Measurements from ENCODE around the gene AUTS2.

AUTS2 gene

GRCh38 chr7:69772718-69773436 is 174.6 kb downstream of the AUTS2 start:
- H3K4me3 ChIP-seq (ENCODE audit: low read depth, low read length) = no peak overlapping the region
- TF ChIP-seq CTCF (IDR thresholded peaks at IDR 0.05; ENCODE audit: low read depth, low read length, missing control alignments) = no peak
- no peak for DNase-seq (ENCODE audit: low read depth)
- in situ Hi-C loops (cut with HindIII; ENCODE audit: low sequenced_read_pairs) = no loop called here

GRCh38 chr7:69773535-69774225 is 175.4 kb downstream of the AUTS2 start:
- DNase-seq (ENCODE audit: low read depth) = no peak
- no peak for TF ChIP-seq CTCF (IDR thresholded peaks at IDR 0.05; ENCODE audit: low read depth, low read length, missing control alignments)

GRCh38 chr7:69775231-69775771 is 177.0 kb downstream of the AUTS2 start:
- in situ Hi-C loops (cut with HindIII; ENCODE audit: low sequenced_read_pairs) = no loop called here
- no peak for DNase-seq (ENCODE audit: low read depth)
- no peak overlapping the region for H3K4me3 ChIP-seq (ENCODE audit: low read depth, low read length)
- TF ChIP-seq CTCF (IDR thresholded peaks at IDR 0.05; ENCODE audit: low read depth, low read length, missing control alignments) = no peak

More at GRCh38 chr7:69773535-69774225, 175.4 kb downstream of the AUTS2 start:
- H3K4me3 ChIP-seq (ENCODE audit: low read depth, low read length) = no peak overlapping the region
- in situ Hi-C loops (cut with HindIII; ENCODE audit: low sequenced_read_pairs) = no loop called here

- no peak overlapping the region for H3K4me3 ChIP-seq (ENCODE audit: low read depth, low read length)
- TF ChIP-seq CTCF (IDR thresholded peaks at IDR 0.05; ENCODE audit: low read depth, low read length, missing control alignments) = no peak
- DNase-seq (ENCODE audit: low read depth) = peak; percentile 71
- in situ Hi-C loops (cut with HindIII; ENCODE audit: low sequenced_read_pairs) = no loop called here
Measured at GRCh38 chr7:69776611-69777010, 178.3 kb downstream of the AUTS2 start.

GRCh38 chr7:69778138-69778537 is 179.9 kb downstream of the AUTS2 start:
- no peak overlapping the region for H3K4me3 ChIP-seq (ENCODE audit: low read depth, low read length)
- DNase-seq (ENCODE audit: low read depth) = no peak
- no peak for TF ChIP-seq CTCF (IDR thresholded peaks at IDR 0.05; ENCODE audit: low read depth, low read length, missing control alignments)
- in situ Hi-C loops (cut with HindIII; ENCODE audit: low sequenced_read_pairs) = no loop called here

- in situ Hi-C loops (cut with HindIII; ENCODE audit: low sequenced_read_pairs) = no loop called here
- DNase-seq (ENCODE audit: low read depth) = peak; percentile 12
- no peak for TF ChIP-seq CTCF (IDR thresholded peaks at IDR 0.05; ENCODE audit: low read depth, low read length, missing control alignments)
- no peak overlapping the region for H3K4me3 ChIP-seq (ENCODE audit: low read depth, low read length)
Measured at GRCh38 chr7:69780379-69780778, 182.1 kb downstream of the AUTS2 start.
